GM18498 (cell line): ENCODE results near the gene SULT1A2.
"Not testable (repeated sequence)": the region's sequence is repeated elsewhere in the genome, so short reads cannot be mapped to it uniquely, and the experiment has no call there.

Experiments
- ATAC-seq: cut with Tn5 transposase; IDR thresholded peaks from one replicate; pipeline ENCODE4 v1.9.1; 2021; ENCODE audit warnings: mild to moderate bottlenecking, moderate library complexity; ENCODE audit not compliant: unreplicated experiment

SULT1A2 gene

GRCh38 chr16:28596840-28597691 is at the start of gene SULT1A2:
Gene SULT1A2, minus strand, starts transcription at chr16:28597050. Its CDS starts 1,120 bp downstream, at chr16:28595930.
- no peak for ATAC-seq

- not testable (repeated sequence) for ATAC-seq
Measured at GRCh38 chr16:28639959-28640358, 43.1 kb upstream of the SULT1A2 start.

- not testable (repeated sequence) for ATAC-seq
Measured at GRCh38 chr16:28638359-28638758, 41.5 kb upstream of the SULT1A2 start.

GRCh38 chr16:28637765-28638164 is 40.9 kb upstream of the SULT1A2 start, which contains the start of gene NPIPB8:
Gene NPIPB8, plus strand, starts transcription at chr16:28638065. Its CDS starts 296 bp downstream, at chr16:28638361.
- ATAC-seq: not testable (repeated sequence)

GRCh38 chr16:28636093-28636823 is 39.4 kb upstream of the SULT1A2 start:
- not testable (repeated sequence) for ATAC-seq

GRCh38 chr16:28630905-28631304 is 34.1 kb upstream of the SULT1A2 start:
- ATAC-seq: not testable (repeated sequence)

- no peak for ATAC-seq
Measured at GRCh38 chr16:28623172-28623711, 26.4 kb upstream of the SULT1A2 start.

GRCh38 chr16:28622532-28623171 is 25.8 kb upstream of the SULT1A2 start:
- ATAC-seq: not testable (repeated sequence)

GRCh38 chr16:28621481-28622155 is 24.8 kb upstream of the SULT1A2 start:
- no peak for ATAC-seq

- not testable (repeated sequence) for ATAC-seq
Measured at GRCh38 chr16:28620316-28620715, 23.5 kb upstream of the SULT1A2 start.

GRCh38 chr16:28617874-28618273 is 21.0 kb upstream of the SULT1A2 start:
- no peak for ATAC-seq

GRCh38 chr16:28616636-28617035 is 19.8 kb upstream of the SULT1A2 start:
- ATAC-seq: no peak

GRCh38 chr16:28616224-28616577 is 19.4 kb upstream of the SULT1A2 start:
- ATAC-seq: not testable (repeated sequence)

- not testable (repeated sequence) for ATAC-seq
Measured at GRCh38 chr16:28615486-28616223, 18.8 kb upstream of the SULT1A2 start.

- not testable (repeated sequence) for ATAC-seq
Measured at GRCh38 chr16:28614561-28614960, 17.7 kb upstream of the SULT1A2 start.

- not testable (repeated sequence) for ATAC-seq
Measured at GRCh38 chr16:28613912-28614311, 17.1 kb upstream of the SULT1A2 start.

- peak; percentile 57 for ATAC-seq
Measured at GRCh38 chr16:28612359-28613280, 15.8 kb upstream of the SULT1A2 start.

- ATAC-seq: no peak
Measured at GRCh38 chr16:28610595-28611191, 13.8 kb upstream of the SULT1A2 start.
